Erythroblast (primary cell): Measurements from ENCODE around the gene CDKN2B-AS1.

Source experiments
- GATA1 ChIP-seq: IDR thresholded peaks from 2 replicates; pipeline ENCODE4 v1.6.1; 2011; ENCODE audit warnings: low read depth, mild to moderate bottlenecking, control low read depth, low read length, moderate library complexity
- POLR2A ChIP-seq: IDR thresholded peaks from 2 replicates; pipeline ENCODE4 v1.6.1; 2011; ENCODE audit warnings: mild to moderate bottlenecking, low read length

- TF ChIP-seq POLR2A (no peak), GATA1 (no peak)
These were observed 56.3 kb downstream of the CDKN2B-AS1 start for GRCh38 chr9:22050924-22051323.
